Glutamatergic neuron (in vitro differentiated cells): ENCODE measurements around the gene SRSF10. TPM values are rescaled to one million over a fixed set of nuclear protein-coding genes. Genes with fewer than 3 reads are reported as not detected.

Source experiments
- DNase-seq: peaks from one replicate; pipeline ENCODE4 v3.0.0; 2022
- H3K27ac Mint-ChIP-seq: one replicate; pipeline ENCODE4 v1.8.0; 2020; ENCODE audit warnings: mild to moderate bottlenecking, mixed read lengths, inconsistent platforms; ENCODE audit not compliant: unreplicated experiment
- H3K27me3 Mint-ChIP-seq: one replicate; pipeline ENCODE4 v1.8.0; 2020; ENCODE audit warnings: mild to moderate bottlenecking, moderate library complexity, mixed read lengths, inconsistent platforms; ENCODE audit not compliant: unreplicated experiment
- H3K36me3 Mint-ChIP-seq: one replicate; pipeline ENCODE4 v1.8.0; 2020; ENCODE audit warnings: mild to moderate bottlenecking, mixed read lengths, inconsistent platforms; ENCODE audit not compliant: unreplicated experiment
- H3K4me1 Mint-ChIP-seq: one replicate; pipeline ENCODE4 v1.8.0; 2020; ENCODE audit warnings: mild to moderate bottlenecking, low read depth, mixed read lengths, inconsistent platforms; ENCODE audit not compliant: unreplicated experiment
- H3K4me3 Mint-ChIP-seq: one replicate; pipeline ENCODE4 v1.8.0; 2020; ENCODE audit warnings: mild to moderate bottlenecking, mixed read lengths, inconsistent platforms; ENCODE audit not compliant: unreplicated experiment
- H3K9me3 Mint-ChIP-seq: one replicate; pipeline ENCODE4 v1.8.0; 2020; ENCODE audit warnings: mild to moderate bottlenecking, moderate library complexity, mixed read lengths, inconsistent platforms; ENCODE audit not compliant: unreplicated experiment
- total RNA-seq: library from RNA; stranded (reverse); fragmentation: NEBNext Ultra II Directional; extraction: Animal tissue kit (Norgen Biotek cat#: 25700); gene quantifications from one replicate; pipeline ENCODE4 v1.2.1, GENCODE V29; 2021; ENCODE audit not compliant: unreplicated experiment
- TF ChIP-seq, protein P1 (sequence below): fragments of 200-600 bp; sonication (generic); IDR thresholded peaks from one replicate; pipeline ENCODE4 v1.5.0; 2021; ENCODE audit not compliant: partially characterized antibody, unreplicated experiment

SRSF10 gene
- total RNA-seq, 1 donor from 2014 or later: 158 TPM

GRCh38 chr1:24004132-24004531 lies 24.0 kb upstream of the SRSF10 start:
- DNase-seq: no peak
- TF ChIP-seq, protein P1, sequence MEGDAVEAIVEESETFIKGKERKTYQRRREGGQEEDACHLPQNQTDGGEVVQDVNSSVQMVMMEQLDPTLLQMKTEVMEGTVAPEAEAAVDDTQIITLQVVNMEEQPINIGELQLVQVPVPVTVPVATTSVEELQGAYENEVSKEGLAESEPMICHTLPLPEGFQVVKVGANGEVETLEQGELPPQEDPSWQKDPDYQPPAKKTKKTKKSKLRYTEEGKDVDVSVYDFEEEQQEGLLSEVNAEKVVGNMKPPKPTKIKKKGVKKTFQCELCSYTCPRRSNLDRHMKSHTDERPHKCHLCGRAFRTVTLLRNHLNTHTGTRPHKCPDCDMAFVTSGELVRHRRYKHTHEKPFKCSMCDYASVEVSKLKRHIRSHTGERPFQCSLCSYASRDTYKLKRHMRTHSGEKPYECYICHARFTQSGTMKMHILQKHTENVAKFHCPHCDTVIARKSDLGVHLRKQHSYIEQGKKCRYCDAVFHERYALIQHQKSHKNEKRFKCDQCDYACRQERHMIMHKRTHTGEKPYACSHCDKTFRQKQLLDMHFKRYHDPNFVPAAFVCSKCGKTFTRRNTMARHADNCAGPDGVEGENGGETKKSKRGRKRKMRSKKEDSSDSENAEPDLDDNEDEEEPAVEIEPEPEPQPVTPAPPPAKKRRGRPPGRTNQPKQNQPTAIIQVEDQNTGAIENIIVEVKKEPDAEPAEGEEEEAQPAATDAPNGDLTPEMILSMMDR: no peak
- Mint-ChIP-seq H3K36me3 (no peaks in the 10 kb centered on the region), H3K27ac (no peak overlapping the region), H3K4me1 (peaks cover 10% of the 10 kb centered on the region), H3K4me3 (no peak overlapping the region), H3K27me3 (no peaks in the 10 kb centered on the region), H3K9me3 (no peaks in the 10 kb centered on the region)

DNA sequence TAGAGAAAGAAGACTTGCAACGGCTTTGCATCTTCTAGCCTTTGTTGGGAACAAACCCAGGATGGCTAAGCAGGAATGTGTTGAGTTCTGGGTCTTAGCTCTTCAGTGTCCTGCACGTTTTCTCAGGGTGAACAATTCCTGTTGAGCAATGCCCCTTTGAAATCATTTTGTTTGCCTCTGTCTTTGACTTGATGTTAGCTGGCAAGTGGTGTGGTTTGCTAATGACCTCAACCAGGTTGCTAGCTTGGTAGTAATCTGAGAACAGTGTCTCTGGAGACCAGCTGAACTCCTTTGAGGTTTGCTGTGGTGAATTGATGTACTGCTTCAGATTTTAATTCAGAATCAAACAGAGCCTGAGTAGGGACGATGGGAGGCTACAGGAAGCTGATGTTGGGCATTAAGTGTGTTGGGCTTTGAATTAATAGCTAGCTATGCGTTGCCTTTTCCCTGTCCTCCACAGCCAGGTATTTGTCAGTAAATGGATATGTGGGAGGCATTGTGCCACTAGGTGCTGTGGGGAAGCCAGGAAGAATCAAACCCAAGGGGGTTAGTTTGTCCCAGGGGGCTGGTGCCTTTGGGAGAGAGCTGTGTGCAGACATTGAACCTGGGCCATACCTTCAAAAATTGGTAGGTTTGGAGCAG lies 23.3 kb upstream of the SRSF10 start:
- no peak overlapping the region for H3K27ac Mint-ChIP-seq
- peaks cover 7% of the 10 kb centered on the region for H3K4me1 Mint-ChIP-seq
- no peak for DNase-seq
- no peaks in the 10 kb centered on the region for H3K9me3 Mint-ChIP-seq
- no peaks in the 10 kb centered on the region for H3K27me3 Mint-ChIP-seq
- H3K4me3 Mint-ChIP-seq: no peak overlapping the region
- TF ChIP-seq, protein P1: no peak
- no peaks in the 10 kb centered on the region for H3K36me3 Mint-ChIP-seq

DNA sequence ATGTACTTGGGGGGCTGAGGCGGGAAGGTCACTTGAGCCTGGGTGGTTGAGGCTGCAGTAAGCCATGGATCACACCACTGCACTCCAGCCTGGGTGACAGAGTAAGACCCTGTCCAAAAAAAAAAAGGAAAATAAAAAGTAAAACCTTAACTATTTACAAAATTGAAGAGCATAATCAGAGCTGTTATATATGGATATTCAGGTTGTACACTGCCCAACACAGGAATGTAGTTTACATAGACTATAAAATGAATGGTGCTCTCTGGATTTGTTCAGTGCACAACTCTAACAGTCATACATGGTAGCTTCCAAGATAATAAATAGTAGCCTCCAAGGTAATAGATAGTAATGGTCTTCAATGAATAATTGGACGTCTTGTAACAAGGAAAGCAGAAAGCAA lies 22.6 kb upstream of the SRSF10 start:
- H3K9me3 Mint-ChIP-seq: no peaks in the 10 kb centered on the region
- H3K4me3 Mint-ChIP-seq: no peak overlapping the region
- peaks cover 7% of the 10 kb centered on the region for H3K4me1 Mint-ChIP-seq
- no peaks in the 10 kb centered on the region for H3K36me3 Mint-ChIP-seq
- no peak for DNase-seq
- TF ChIP-seq, protein P1: no peak
- H3K27me3 Mint-ChIP-seq: no peaks in the 10 kb centered on the region
- H3K27ac Mint-ChIP-seq: no peak overlapping the region

GRCh38 chr1:23999156-23999671 lies 19.1 kb upstream of the SRSF10 start:
- Mint-ChIP-seq H3K4me3 (no peak overlapping the region), H3K27me3 (no peaks in the 10 kb centered on the region), H3K27ac (no peak overlapping the region), H3K4me1 (peaks cover 7% of the 10 kb centered on the region), H3K36me3 (no peaks in the 10 kb centered on the region), H3K9me3 (no peaks in the 10 kb centered on the region)
- TF ChIP-seq, protein P1: no peak
- no peak for DNase-seq

DNA sequence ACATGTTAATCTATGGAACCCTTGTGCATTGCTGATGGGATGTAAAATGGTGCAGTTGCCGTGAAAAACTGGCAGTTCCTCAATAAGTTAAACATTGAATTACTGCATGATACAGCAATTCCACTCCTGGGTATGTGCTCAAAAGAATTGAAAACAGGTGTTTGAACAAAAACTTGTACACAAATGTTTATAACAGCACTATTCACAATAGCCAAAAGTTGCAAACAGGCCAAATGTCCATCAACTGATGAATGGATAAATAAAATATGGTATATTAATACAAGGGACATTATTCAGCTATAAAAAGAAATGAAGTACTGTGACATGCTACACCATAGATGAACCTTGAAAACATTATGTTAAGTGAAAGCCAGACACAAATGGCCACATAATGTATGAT lies 17.7 kb upstream of the SRSF10 start:
- TF ChIP-seq, protein P1: no peak
- H3K27me3 Mint-ChIP-seq: no peaks in the 10 kb centered on the region
- no peaks in the 10 kb centered on the region for H3K36me3 Mint-ChIP-seq
- no peak overlapping the region for H3K4me3 Mint-ChIP-seq
- no peaks in the 10 kb centered on the region for H3K4me1 Mint-ChIP-seq
- H3K27ac Mint-ChIP-seq: no peak overlapping the region
- H3K9me3 Mint-ChIP-seq: no peaks in the 10 kb centered on the region
- no peak for DNase-seq
